HEK293T (cell line): ENCODE measurements around the gene LRP1B.

Experiments
- FOXA1 ChIP-seq: fragments of 450-650 bp; IDR thresholded peaks from 2 replicates; pipeline ENCODE4 v1.6.1; 2016; ENCODE audit warnings: mild to moderate bottlenecking
- FOXM1 ChIP-seq: fragments of 450-650 bp; IDR thresholded peaks from 2 replicates; pipeline ENCODE4 v1.6.1; 2017; ENCODE audit warnings: mild to moderate bottlenecking, borderline replicate concordance
- PKNOX1 ChIP-seq: fragments of 450-650 bp; IDR thresholded peaks from 2 replicates; pipeline ENCODE4 v1.6.1; 2016
- SP1 ChIP-seq: fragments of 450-650 bp; IDR thresholded peaks from 2 replicates; pipeline ENCODE4 v1.6.1; 2017
- SUZ12 ChIP-seq: fragments of 450-650 bp; IDR thresholded peaks from 2 replicates; pipeline ENCODE4 v1.6.1; 2016; ENCODE audit warnings: mild to moderate bottlenecking
- TARDBP ChIP-seq: fragments of 450-650 bp; IDR thresholded peaks from 2 replicates; pipeline ENCODE4 v1.6.1; 2016

GRCh38 chr2:140502951-140503630, 1627.7 kb downstream of the LRP1B start:
- TF ChIP-seq TARDBP (no peak), FOXA1 (no peak), SUZ12 (no peak), PKNOX1 (no peak), SP1 (no peak), FOXM1 (no peak)
